ENCODE results near the gene WDR59. TPM values are rescaled to one million over a fixed set of nuclear protein-coding genes. Genes with fewer than 3 reads are reported as not detected.

The WDR59 gene
- total and polyA plus RNA-seq, 8 donors = 23.0 to 62.3 (median 31.9) TPM

GRCh38 chr16:74944466-74944865 is 40.5 kb downstream of the WDR59 start:
- Histone ChIP-seq H3K9me3 (no peaks in the 10 kb centered on the region), H3K4me3 (no peak overlapping the region), H3K4me1 (no peaks in the 10 kb centered on the region), H3K27ac (no peak overlapping the region), H3K36me3 (peaks cover 0 to 20% (median 0%) of the 10 kb centered on the region in 3 donors), H3K27me3 (no peaks in the 10 kb centered on the region)
- intact Hi-C loops (cut with DNase I) = no loop called here
- ATAC-seq (no peak), DNase-seq (no peak), FAIRE-seq (no peak)
- 92 to 93% methylated on average over 6 of the region's 6 CpGs for WGBS, 2 donors
- TF ChIP-seq CTCF (IDR thresholded peaks at IDR 0.05) = no peak

- Histone ChIP-seq H3K36me3 (peaks cover 0 to 19% (median 0%) of the 10 kb centered on the region in 3 donors), H3K4me3 (no peak overlapping the region), H3K27ac (no peak overlapping the region), H3K27me3 (no peaks in the 10 kb centered on the region), H3K9me3 (no peaks in the 10 kb centered on the region), H3K4me1 (no peaks in the 10 kb centered on the region)
- DNase-seq (no peak), FAIRE-seq (no peak), ATAC-seq (peak in 2 of 4 donors; percentile 17 to 32)
- intact Hi-C loops (cut with DNase I) = no loop called here
- WGBS, 2 donors = 63 to 66% methylated on average over 4 of the region's 4 CpGs
- no peak for TF ChIP-seq CTCF (IDR thresholded peaks at IDR 0.05)
Observed at GRCh38 chr16:74942977-74943918, 41.7 kb downstream of the WDR59 start.

- no peaks in the 10 kb centered on the region for H3K4me1 ChIP-seq
- intact Hi-C loops (cut with DNase I) = no loop called here
- no peaks in the 10 kb centered on the region for H3K27me3 ChIP-seq
- H3K36me3 ChIP-seq = peaks cover 0 to 23% (median 0%) of the 10 kb centered on the region in 3 donors
- FAIRE-seq (no peak), ATAC-seq (no peak), DNase-seq (no peak)
- TF ChIP-seq CTCF (IDR thresholded peaks at IDR 0.05) = no peak
- WGBS, 2 donors = 85 to 86% methylated on average over 8 of the region's 8 CpGs
- H3K9me3 ChIP-seq = no peaks in the 10 kb centered on the region
- no peak overlapping the region for H3K4me3 ChIP-seq
- no peak overlapping the region for H3K27ac ChIP-seq
Observed at GRCh38 chr16:74942566-74942965, 42.4 kb downstream of the WDR59 start.

GRCh38 chr16:74939688-74940087 is 45.2 kb downstream of the WDR59 start:
- no peak overlapping the region for H3K27ac ChIP-seq
- no peak for ATAC-seq
- peaks cover 0 to 28% (median 2%) of the 10 kb centered on the region in 3 donors for H3K36me3 ChIP-seq
- DNase-seq = no peak
- no peak for FAIRE-seq
- intact Hi-C loops (cut with DNase I) = no loop called here
- H3K27me3 ChIP-seq = no peaks in the 10 kb centered on the region
- H3K9me3 ChIP-seq = no peaks in the 10 kb centered on the region
- H3K4me1 ChIP-seq = no peaks in the 10 kb centered on the region
- H3K4me3 ChIP-seq = no peak overlapping the region
- no peak for TF ChIP-seq CTCF (IDR thresholded peaks at IDR 0.05)

All from pancreas (tissue), 10 donors.